Lower leg skin (tissue), 3 donors: ENCODE measurements around the gene C10orf53.

Experiments used
- POLR2A ChIP-seq, 2 donors: fragments of 450-650 bp; IDR thresholded peaks; one replicate each; pipeline ENCODE4 v1.6.1; 2016 to 2017; ENCODE audit warnings: antibody characterized with exemption in 2 of 2, mild to moderate bottlenecking in 1 of 2, moderate library complexity in 1 of 2
- TF ChIP-seq, protein P1 (sequence below), 3 donors: fragments of 450-650 bp; IDR thresholded peaks; one replicate each; pipeline ENCODE4 v1.5.1; 2016; ENCODE audit warnings: antibody characterized with exemption in 3 of 3, mild to moderate bottlenecking in 3 of 3, moderate library complexity in 2 of 3

DNA sequence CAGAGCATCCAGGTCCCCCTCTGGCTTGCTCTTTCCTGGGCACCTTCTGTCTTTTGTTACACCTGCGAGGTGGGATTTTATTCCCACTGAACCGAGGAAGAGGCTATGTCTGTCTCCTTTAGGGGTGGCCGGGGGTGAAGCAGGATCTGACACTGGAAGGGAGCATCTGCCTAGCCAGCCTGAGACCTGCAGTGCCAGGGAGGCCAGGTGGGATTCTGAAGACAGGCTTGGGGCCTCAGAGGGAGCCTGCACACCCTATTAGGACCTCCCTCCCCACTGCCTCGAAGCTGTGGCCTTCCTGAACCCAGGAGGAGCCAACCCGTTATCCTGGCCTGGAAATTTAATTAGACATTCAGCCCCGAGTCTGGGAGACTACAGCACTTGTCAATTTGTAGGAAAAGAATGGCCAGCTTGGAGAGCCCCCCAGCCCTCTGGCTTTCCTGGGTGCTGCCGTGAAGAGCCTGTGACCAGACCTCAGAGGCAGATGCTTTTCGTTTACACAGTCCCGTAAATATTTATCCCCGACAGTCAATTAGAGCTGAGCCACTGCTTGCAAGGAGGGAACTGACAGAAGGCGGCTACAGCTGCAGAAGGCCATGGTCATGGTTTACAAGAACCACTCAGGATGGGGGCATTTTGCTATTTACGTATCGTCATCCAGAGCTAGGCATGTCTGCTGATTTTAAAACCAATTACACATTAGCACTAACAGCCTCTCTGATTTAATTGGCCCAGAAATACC lies 46.0 kb upstream of the C10orf53 start:
- TF ChIP-seq POLR2A (IDR thresholded peaks at IDR 0.05) = no peak
- TF ChIP-seq, protein P1, sequence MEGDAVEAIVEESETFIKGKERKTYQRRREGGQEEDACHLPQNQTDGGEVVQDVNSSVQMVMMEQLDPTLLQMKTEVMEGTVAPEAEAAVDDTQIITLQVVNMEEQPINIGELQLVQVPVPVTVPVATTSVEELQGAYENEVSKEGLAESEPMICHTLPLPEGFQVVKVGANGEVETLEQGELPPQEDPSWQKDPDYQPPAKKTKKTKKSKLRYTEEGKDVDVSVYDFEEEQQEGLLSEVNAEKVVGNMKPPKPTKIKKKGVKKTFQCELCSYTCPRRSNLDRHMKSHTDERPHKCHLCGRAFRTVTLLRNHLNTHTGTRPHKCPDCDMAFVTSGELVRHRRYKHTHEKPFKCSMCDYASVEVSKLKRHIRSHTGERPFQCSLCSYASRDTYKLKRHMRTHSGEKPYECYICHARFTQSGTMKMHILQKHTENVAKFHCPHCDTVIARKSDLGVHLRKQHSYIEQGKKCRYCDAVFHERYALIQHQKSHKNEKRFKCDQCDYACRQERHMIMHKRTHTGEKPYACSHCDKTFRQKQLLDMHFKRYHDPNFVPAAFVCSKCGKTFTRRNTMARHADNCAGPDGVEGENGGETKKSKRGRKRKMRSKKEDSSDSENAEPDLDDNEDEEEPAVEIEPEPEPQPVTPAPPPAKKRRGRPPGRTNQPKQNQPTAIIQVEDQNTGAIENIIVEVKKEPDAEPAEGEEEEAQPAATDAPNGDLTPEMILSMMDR (IDR thresholded peaks at IDR 0.05) = no peak
